ENCODE data around the gene DGCR2.

The DGCR2 gene

GRCh38 chr22:19146215-19146968 is 24.2 kb upstream of the DGCR2 start:
- no peak overlapping the region for H3K4me2 ChIP-seq (ENCODE audit: low read depth, low read length, poor library complexity, severe bottlenecking)
- H3K9ac ChIP-seq (ENCODE audit: low read length), result no peak overlapping the region
- no peaks in the 10 kb centered on the region for H3K9me2 ChIP-seq (replicated peaks; ENCODE audit: insufficient read depth, low read length)
- no peaks in the 10 kb centered on the region for H4K20me1 ChIP-seq (ENCODE audit: low read depth, low read length)
- no peak overlapping the region for H2AFZ ChIP-seq (ENCODE audit: low read depth, low read length, severe bottlenecking)
- H3K79me2 ChIP-seq (ENCODE audit: insufficient read depth, low read length), result peaks cover 13% of the 10 kb centered on the region
- H3K27ac ChIP-seq (ENCODE audit: low read depth, low read length), result no peak overlapping the region
- TF ChIP-seq CTCF (IDR thresholded peaks at IDR 0.05; ENCODE audit: insufficient read depth, low read length, poor library complexity, severe bottlenecking), result no peak
- no peak for TF ChIP-seq EZH2phosphoT487 (conservative IDR thresholded peaks at IDR 0.05; ENCODE audit: low read length)
- no peaks in the 10 kb centered on the region for H3K36me3 ChIP-seq (ENCODE audit: low read length)
- H3K9me3 ChIP-seq (ENCODE audit: insufficient read depth, low read length), result no peaks in the 10 kb centered on the region
- no peaks in the 10 kb centered on the region for H3F3A ChIP-seq (ENCODE audit: insufficient read depth)
- no peaks in the 10 kb centered on the region for H3K27me3 ChIP-seq (ENCODE audit: low read length)
- H3K4me3 ChIP-seq (ENCODE audit: insufficient read depth, low read length, poor library complexity, severe bottlenecking), result no peak overlapping the region

GRCh38 chr22:19143967-19144400 is 21.8 kb upstream of the DGCR2 start:
- H3K36me3 ChIP-seq (ENCODE audit: low read length), result no peaks in the 10 kb centered on the region
- H3K4me2 ChIP-seq (ENCODE audit: low read depth, low read length, poor library complexity, severe bottlenecking), result peak overlapping the region; percentile 72
- H3K9me2 ChIP-seq (replicated peaks; ENCODE audit: insufficient read depth, low read length), result no peaks in the 10 kb centered on the region
- no peak overlapping the region for H3K27ac ChIP-seq (ENCODE audit: low read depth, low read length)
- no peaks in the 10 kb centered on the region for H3K9me3 ChIP-seq (ENCODE audit: insufficient read depth, low read length)
- no peaks in the 10 kb centered on the region for H3K27me3 ChIP-seq (ENCODE audit: low read length)
- H3K9ac ChIP-seq (ENCODE audit: low read length), result peak overlapping the region; percentile 87
- no peaks in the 10 kb centered on the region for H4K20me1 ChIP-seq (ENCODE audit: low read depth, low read length)
- H3K79me2 ChIP-seq (ENCODE audit: insufficient read depth, low read length), result peaks cover 13% of the 10 kb centered on the region
- peak overlapping the region; percentile 92 for H3K4me3 ChIP-seq (ENCODE audit: insufficient read depth, low read length, poor library complexity, severe bottlenecking)
- no peaks in the 10 kb centered on the region for H3F3A ChIP-seq (ENCODE audit: insufficient read depth)
- TF ChIP-seq EZH2phosphoT487 (conservative IDR thresholded peaks at IDR 0.05; ENCODE audit: low read length) (no peak), CTCF (IDR thresholded peaks at IDR 0.05; ENCODE audit: insufficient read depth, low read length, poor library complexity, severe bottlenecking) (no peak)
- no peak overlapping the region for H2AFZ ChIP-seq (ENCODE audit: low read depth, low read length, severe bottlenecking)

- no peak overlapping the region for H3K4me3 ChIP-seq (ENCODE audit: insufficient read depth, low read length, poor library complexity, severe bottlenecking)
- H3K27me3 ChIP-seq (ENCODE audit: low read length), result no peaks in the 10 kb centered on the region
- H2AFZ ChIP-seq (ENCODE audit: low read depth, low read length, severe bottlenecking), result no peak overlapping the region
- peaks cover 13% of the 10 kb centered on the region for H3K79me2 ChIP-seq (ENCODE audit: insufficient read depth, low read length)
- no peak overlapping the region for H3K27ac ChIP-seq (ENCODE audit: low read depth, low read length)
- 0 out of 2 replicates have a peak overlapping the region, but pooled peaks have one; percentile 87 for H3K9ac ChIP-seq (ENCODE audit: low read length)
- no peak for TF ChIP-seq EZH2phosphoT487 (conservative IDR thresholded peaks at IDR 0.05; ENCODE audit: low read length)
- TF ChIP-seq CTCF (IDR thresholded peaks at IDR 0.05; ENCODE audit: insufficient read depth, low read length, poor library complexity, severe bottlenecking), result no peak
- no peaks in the 10 kb centered on the region for H3K36me3 ChIP-seq (ENCODE audit: low read length)
- no peaks in the 10 kb centered on the region for H3K9me2 ChIP-seq (replicated peaks; ENCODE audit: insufficient read depth, low read length)
- no peak overlapping the region for H3K4me2 ChIP-seq (ENCODE audit: low read depth, low read length, poor library complexity, severe bottlenecking)
- no peaks in the 10 kb centered on the region for H3K9me3 ChIP-seq (ENCODE audit: insufficient read depth, low read length)
- no peaks in the 10 kb centered on the region for H4K20me1 ChIP-seq (ENCODE audit: low read depth, low read length)
- no peaks in the 10 kb centered on the region for H3F3A ChIP-seq (ENCODE audit: insufficient read depth)
These were observed 21.0 kb upstream of the DGCR2 start for GRCh38 chr22:19143212-19143611.
